Neural cell (in vitro differentiated cells): ENCODE measurements around the gene PARVB.

Experiments used
- TF ChIP-seq, protein P1 (sequence below): fragments of 450-650 bp; IDR thresholded peaks from 2 replicates; pipeline ENCODE4 v1.5.1; 2014; ENCODE audit warnings: antibody characterized with exemption, mild to moderate bottlenecking, moderate library complexity; ENCODE audit not compliant: poor library complexity, severe bottlenecking
- TF ChIP-seq, protein P2 (sequence below): IDR thresholded peaks from 2 replicates; pipeline ENCODE4 v1.6.1; 2012; ENCODE audit warnings: borderline replicate concordance

DNA sequence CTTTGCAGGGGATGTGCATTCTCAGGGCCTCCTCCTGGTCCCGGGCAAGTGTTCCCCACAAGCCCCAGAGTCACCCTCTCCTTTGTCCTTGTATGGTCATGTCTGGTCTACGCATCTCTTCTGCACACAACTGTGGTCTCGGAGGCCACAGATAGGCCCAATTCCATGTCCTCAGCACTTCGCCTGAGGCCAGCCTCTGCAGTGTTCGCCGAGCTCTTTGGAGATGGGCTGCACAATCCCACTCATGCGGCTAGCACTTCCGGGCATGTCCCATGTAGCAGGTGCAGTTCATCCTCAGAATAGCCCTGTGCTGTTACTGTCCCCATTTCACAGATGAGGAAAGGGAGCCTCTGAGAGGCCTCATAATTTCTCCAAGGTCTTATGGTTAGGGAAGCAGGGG is 164.2 kb downstream of the PARVB start:
- TF ChIP-seq, protein P1, sequence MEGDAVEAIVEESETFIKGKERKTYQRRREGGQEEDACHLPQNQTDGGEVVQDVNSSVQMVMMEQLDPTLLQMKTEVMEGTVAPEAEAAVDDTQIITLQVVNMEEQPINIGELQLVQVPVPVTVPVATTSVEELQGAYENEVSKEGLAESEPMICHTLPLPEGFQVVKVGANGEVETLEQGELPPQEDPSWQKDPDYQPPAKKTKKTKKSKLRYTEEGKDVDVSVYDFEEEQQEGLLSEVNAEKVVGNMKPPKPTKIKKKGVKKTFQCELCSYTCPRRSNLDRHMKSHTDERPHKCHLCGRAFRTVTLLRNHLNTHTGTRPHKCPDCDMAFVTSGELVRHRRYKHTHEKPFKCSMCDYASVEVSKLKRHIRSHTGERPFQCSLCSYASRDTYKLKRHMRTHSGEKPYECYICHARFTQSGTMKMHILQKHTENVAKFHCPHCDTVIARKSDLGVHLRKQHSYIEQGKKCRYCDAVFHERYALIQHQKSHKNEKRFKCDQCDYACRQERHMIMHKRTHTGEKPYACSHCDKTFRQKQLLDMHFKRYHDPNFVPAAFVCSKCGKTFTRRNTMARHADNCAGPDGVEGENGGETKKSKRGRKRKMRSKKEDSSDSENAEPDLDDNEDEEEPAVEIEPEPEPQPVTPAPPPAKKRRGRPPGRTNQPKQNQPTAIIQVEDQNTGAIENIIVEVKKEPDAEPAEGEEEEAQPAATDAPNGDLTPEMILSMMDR = no peak
- TF ChIP-seq, protein P2, sequence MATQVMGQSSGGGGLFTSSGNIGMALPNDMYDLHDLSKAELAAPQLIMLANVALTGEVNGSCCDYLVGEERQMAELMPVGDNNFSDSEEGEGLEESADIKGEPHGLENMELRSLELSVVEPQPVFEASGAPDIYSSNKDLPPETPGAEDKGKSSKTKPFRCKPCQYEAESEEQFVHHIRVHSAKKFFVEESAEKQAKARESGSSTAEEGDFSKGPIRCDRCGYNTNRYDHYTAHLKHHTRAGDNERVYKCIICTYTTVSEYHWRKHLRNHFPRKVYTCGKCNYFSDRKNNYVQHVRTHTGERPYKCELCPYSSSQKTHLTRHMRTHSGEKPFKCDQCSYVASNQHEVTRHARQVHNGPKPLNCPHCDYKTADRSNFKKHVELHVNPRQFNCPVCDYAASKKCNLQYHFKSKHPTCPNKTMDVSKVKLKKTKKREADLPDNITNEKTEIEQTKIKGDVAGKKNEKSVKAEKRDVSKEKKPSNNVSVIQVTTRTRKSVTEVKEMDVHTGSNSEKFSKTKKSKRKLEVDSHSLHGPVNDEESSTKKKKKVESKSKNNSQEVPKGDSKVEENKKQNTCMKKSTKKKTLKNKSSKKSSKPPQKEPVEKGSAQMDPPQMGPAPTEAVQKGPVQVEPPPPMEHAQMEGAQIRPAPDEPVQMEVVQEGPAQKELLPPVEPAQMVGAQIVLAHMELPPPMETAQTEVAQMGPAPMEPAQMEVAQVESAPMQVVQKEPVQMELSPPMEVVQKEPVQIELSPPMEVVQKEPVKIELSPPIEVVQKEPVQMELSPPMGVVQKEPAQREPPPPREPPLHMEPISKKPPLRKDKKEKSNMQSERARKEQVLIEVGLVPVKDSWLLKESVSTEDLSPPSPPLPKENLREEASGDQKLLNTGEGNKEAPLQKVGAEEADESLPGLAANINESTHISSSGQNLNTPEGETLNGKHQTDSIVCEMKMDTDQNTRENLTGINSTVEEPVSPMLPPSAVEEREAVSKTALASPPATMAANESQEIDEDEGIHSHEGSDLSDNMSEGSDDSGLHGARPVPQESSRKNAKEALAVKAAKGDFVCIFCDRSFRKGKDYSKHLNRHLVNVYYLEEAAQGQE = no peak
